ENCODE data around the gene DRG2. TPM values are rescaled to one million over a fixed set of nuclear protein-coding genes. Genes with fewer than 3 reads are reported as not detected.

DRG2 gene
- total and polyA plus RNA-seq, 2 of the 8 experiments (the other 6 are each of a cell fraction or from before 2014, with no cell fraction given), result 44.6 to 47.8 TPM

DNA sequence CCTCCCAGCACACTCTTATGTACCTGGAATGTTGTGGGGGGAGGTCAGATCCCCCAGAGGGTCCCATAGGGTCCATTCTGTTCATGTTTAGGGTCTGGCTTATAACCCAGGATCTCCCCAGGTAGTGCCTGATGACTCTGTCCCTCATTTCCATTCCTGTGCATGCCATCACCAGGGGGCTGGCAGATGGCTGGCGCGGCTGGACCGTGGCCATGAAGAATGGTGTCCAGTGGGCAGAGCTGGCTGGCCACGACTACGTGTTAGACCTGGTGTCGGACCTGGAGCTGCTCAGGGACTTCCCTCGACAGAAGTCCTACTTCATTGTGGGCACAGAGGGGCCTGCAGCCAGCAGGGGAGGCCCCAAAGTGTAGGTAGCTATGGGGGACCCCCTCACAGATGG, 60.8 kb downstream of the DRG2 start:
- no peak overlapping the region for H3K4me3 ChIP-seq (ENCODE audit: extremely low read depth in 1 of 4, insufficient read depth in 2 of 4, low read depth in 3 of 4, low read length in 4 of 4)
- no peak overlapping the region for H3K56ac ChIP-seq (replicated peaks; ENCODE audit: insufficient read length, low read depth, low read length)
- H3K23ac ChIP-seq (ENCODE audit: insufficient read length), result no peak overlapping the region
- no peak overlapping the region for H4K91ac ChIP-seq (replicated peaks; ENCODE audit: insufficient read length, low read length)
- no peak overlapping the region for H4K8ac ChIP-seq (ENCODE audit: extremely low read depth, insufficient read depth, low read length)
- no peaks in the 10 kb centered on the region; a peak in 1 of 7 replicates for H3K27me3 ChIP-seq (replicated peaks in 1 of 4; ENCODE audit: control insufficient read depth in 3 of 4, extremely low read depth in 1 of 4, insufficient read depth in 3 of 4, low read length in 3 of 4)
- TF ChIP-seq GABPA (IDR thresholded peaks at IDR 0.05; ENCODE audit: borderline replicate concordance, insufficient read depth, low read length) (no peak), BACH1 (IDR thresholded peaks at IDR 0.05; ENCODE audit: low read length) (no peak), RXRA (IDR thresholded peaks at IDR 0.05; ENCODE audit: insufficient read depth, low read depth, low read length) (no peak), GTF2F1 (IDR thresholded peaks at IDR 0.05; ENCODE audit: borderline replicate concordance, low read depth, low read length) (no peak), EGR1 (IDR thresholded peaks at IDR 0.05; ENCODE audit: borderline replicate concordance, low read depth, low read length) (no peak)
- no peak overlapping the region for H2AFZ ChIP-seq (ENCODE audit: low read length)
- ChIA-PET CTCF (ENCODE audit: partially characterized antibody) (interaction anchor here (1.3 to 10.9 kb wide), 2 partner anchors 7 to 12 kb away, joined by 4 to 141 read pairs; no protein-coding TSS in a partner anchor), POLR2A (ENCODE audit: partially characterized antibody) (interaction anchor here (1.8 kb wide), 1 partner anchor 34 kb away, joined by 7 read pairs; the partner anchor contains the start of gene ALKBH5)
- peaks cover 4% of the 10 kb centered on the region; the same call in 1 of the 2 replicates for H3K23me2 ChIP-seq (ENCODE audit: low read depth, low read length)
- H3K18ac ChIP-seq (ENCODE audit: extremely low read depth, low read length), result no peak overlapping the region
- peak overlapping the region; percentile 17; the same call in 1 of the 2 replicates for H2BK12ac ChIP-seq (ENCODE audit: low read depth, low read length)
- peaks cover 0 to 9% (median 7%) of the 10 kb centered on the region in 4 experiments; a peak in 6 of 7 replicates for H3K4me1 ChIP-seq (replicated peaks in 1 of 4; ENCODE audit: control insufficient read depth in 3 of 4, insufficient read depth in 4 of 4, low read length in 3 of 4)
- WGBS, 2 experiments (ENCODE audit: extremely low coverage in 1 of 2, insufficient coverage in 1 of 2, insufficient read length in 1 of 2, insufficient replicate concordance in 2 of 2, low coverage in 1 of 2, low lambda C conversion rate in 2 of 2, missing lambda C conversion rate in 1 of 2), result 95% methylated on average over 7 of the region's 7 CpGs; no CpG with 5 or more reads in 1 of the 2 experiments
- DNase-seq (ENCODE audit: low read depth in 1 of 2, low spot score in 2 of 2), result no peak
- H2BK15ac ChIP-seq (ENCODE audit: low read length), result no peak overlapping the region
- no peak overlapping the region for H2BK5ac ChIP-seq (ENCODE audit: low read depth, low read length)
- no peak overlapping the region for H3K27ac ChIP-seq (ENCODE audit: low read depth, low read length)
- no peaks in the 10 kb centered on the region for H3K36me3 ChIP-seq (ENCODE audit: control insufficient read depth in 2 of 4, insufficient read depth in 4 of 4, low read length in 3 of 4)
- no peak overlapping the region for H2BK20ac ChIP-seq (ENCODE audit: low read length)
- H3K79me1 ChIP-seq (ENCODE audit: low read depth, low read length), result no peaks in the 10 kb centered on the region
- H3K9me3 ChIP-seq (ENCODE audit: insufficient read depth in 2 of 2, low read depth in 1 of 2, low read length in 1 of 2), result no peaks in the 10 kb centered on the region
- no peaks in the 10 kb centered on the region for H4K20me1 ChIP-seq (replicated peaks in 1 of 2; ENCODE audit: control insufficient read depth in 1 of 2, insufficient read depth in 2 of 2, low read length in 2 of 2)
- H3K9ac ChIP-seq (replicated peaks in 1 of 4; ENCODE audit: extremely low read depth in 1 of 4, low read depth in 3 of 4, low read length in 3 of 4), result no peak overlapping the region
- H3K14ac ChIP-seq (ENCODE audit: insufficient read length), result no peak overlapping the region
- H2AK5ac ChIP-seq (ENCODE audit: low read depth, low read length), result no peak overlapping the region
- no peak overlapping the region for H4K5ac ChIP-seq (ENCODE audit: insufficient read length, low read depth, low read length)
- no peak overlapping the region for H2BK120ac ChIP-seq (replicated peaks; ENCODE audit: low read depth, low read length)
- no peak for FAIRE-seq
- no peak overlapping the region for H3K4me2 ChIP-seq (ENCODE audit: insufficient read depth in 1 of 2, low read depth in 2 of 2, low read length in 2 of 2)
- H3K4ac ChIP-seq (replicated peaks; ENCODE audit: insufficient read length, low read depth, low read length), result no peak overlapping the region
- no peaks in the 10 kb centered on the region for H3K79me2 ChIP-seq (ENCODE audit: control insufficient read depth in 1 of 2, insufficient read depth in 2 of 2, low read length in 2 of 2)
